ENCODE measurements around the gene BCAT1.

DNA sequence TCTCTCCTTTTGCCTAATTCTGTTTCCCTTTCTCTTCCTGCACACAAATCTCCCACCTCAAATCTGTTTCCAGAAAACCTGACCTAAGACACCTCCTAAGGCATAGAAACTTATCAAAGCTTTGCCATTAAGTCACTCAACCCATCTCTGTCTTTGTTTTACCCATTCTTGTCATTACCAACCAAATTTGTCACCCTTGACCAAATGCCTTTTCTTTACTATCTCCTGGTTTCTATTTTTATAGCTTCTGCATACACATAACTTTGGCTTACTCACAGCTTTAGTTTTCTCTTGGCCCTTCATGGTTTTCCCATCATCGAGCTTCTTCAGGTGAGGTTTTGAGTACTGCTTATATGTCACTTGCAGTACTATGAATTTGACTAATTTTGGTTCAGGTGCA is 184.2 kb downstream of the BCAT1 start:
- TF ChIP-seq, protein P1, sequence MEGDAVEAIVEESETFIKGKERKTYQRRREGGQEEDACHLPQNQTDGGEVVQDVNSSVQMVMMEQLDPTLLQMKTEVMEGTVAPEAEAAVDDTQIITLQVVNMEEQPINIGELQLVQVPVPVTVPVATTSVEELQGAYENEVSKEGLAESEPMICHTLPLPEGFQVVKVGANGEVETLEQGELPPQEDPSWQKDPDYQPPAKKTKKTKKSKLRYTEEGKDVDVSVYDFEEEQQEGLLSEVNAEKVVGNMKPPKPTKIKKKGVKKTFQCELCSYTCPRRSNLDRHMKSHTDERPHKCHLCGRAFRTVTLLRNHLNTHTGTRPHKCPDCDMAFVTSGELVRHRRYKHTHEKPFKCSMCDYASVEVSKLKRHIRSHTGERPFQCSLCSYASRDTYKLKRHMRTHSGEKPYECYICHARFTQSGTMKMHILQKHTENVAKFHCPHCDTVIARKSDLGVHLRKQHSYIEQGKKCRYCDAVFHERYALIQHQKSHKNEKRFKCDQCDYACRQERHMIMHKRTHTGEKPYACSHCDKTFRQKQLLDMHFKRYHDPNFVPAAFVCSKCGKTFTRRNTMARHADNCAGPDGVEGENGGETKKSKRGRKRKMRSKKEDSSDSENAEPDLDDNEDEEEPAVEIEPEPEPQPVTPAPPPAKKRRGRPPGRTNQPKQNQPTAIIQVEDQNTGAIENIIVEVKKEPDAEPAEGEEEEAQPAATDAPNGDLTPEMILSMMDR (conservative IDR thresholded peaks at IDR 0.05 in 1 of 2, IDR thresholded peaks at IDR 0.05 in 1 of 2; ENCODE audit: extremely low read depth in 1 of 2, insufficient read depth in 1 of 2, low read depth in 1 of 2, low read length in 2 of 2), result no peak
- no peak for TF ChIP-seq EZH2 (IDR thresholded peaks at IDR 0.05; ENCODE audit: borderline replicate concordance, low read length)
